Endodermal cell (in vitro differentiated cells): Measurements from ENCODE around the gene RBM28. TPM values are rescaled to one million over a fixed set of nuclear protein-coding genes. Genes with fewer than 3 reads are reported as not detected.
A peak's percentile ranks its signal among the peaks of the same experiment; 100 is the strongest.

Experiments used
- DNase-seq: peaks from one replicate; pipeline ENCODE4 v3.0.0-alpha.2; 2017
- H3K27ac ChIP-seq: 2 replicates; pipeline ENCODE4 v1.5.1; 2013; ENCODE audit warnings: mild to moderate bottlenecking, low read depth, low read length, moderate library complexity
- H3K27me3 ChIP-seq: 2 replicates; pipeline ENCODE4 v1.6.1; 2013; ENCODE audit warnings: mild to moderate bottlenecking, low read length, moderate library complexity; ENCODE audit not compliant: insufficient read depth, control insufficient read depth, poor library complexity, severe bottlenecking
- H3K36me3 ChIP-seq: 2 replicates; pipeline ENCODE4 v1.7.0; 2013; ENCODE audit warnings: mild to moderate bottlenecking, low read length, moderate library complexity; ENCODE audit not compliant: control insufficient read depth, insufficient read depth
- H3K4me1 ChIP-seq: one replicate; pipeline ENCODE4 v1.7.0; 2013; ENCODE audit warnings: low read length; ENCODE audit not compliant: control insufficient read depth, insufficient read depth
- H3K4me3 ChIP-seq: 2 replicates; pipeline ENCODE4 v1.5.1; 2013; ENCODE audit warnings: mild to moderate bottlenecking, low read length, moderate library complexity
- H3K9ac ChIP-seq: 2 replicates; pipeline ENCODE4 v1.6.1; 2013; ENCODE audit warnings: mild to moderate bottlenecking, low read length, moderate library complexity; ENCODE audit not compliant: poor library complexity, severe bottlenecking; ENCODE audit errors: extremely low read depth
- H3K9me3 ChIP-seq: 2 replicates; pipeline ENCODE4 v1.6.1; 2013; ENCODE audit warnings: mild to moderate bottlenecking, low read length, moderate library complexity; ENCODE audit not compliant: control insufficient read depth
- H3K27ac Mint-ChIP-seq: 2 replicates; pipeline ENCODE4 v1.8.0; 2020; ENCODE audit warnings: mixed read lengths
- H3K27me3 Mint-ChIP-seq: 2 replicates; pipeline ENCODE4 v1.8.0; 2021; ENCODE audit warnings: mild to moderate bottlenecking, mixed read lengths; ENCODE audit not compliant: insufficient read depth
- H3K36me3 Mint-ChIP-seq: 2 replicates; pipeline ENCODE4 v1.8.0; 2020; ENCODE audit warnings: low read depth, mixed read lengths
- H3K4me1 Mint-ChIP-seq: 2 replicates; pipeline ENCODE4 v1.8.0; 2020; ENCODE audit warnings: mixed read lengths
- H3K4me3 Mint-ChIP-seq: 2 replicates; pipeline ENCODE4 v1.8.0; 2020; ENCODE audit warnings: mild to moderate bottlenecking, moderate library complexity, mixed read lengths
- H3K9me3 Mint-ChIP-seq: 2 replicates; pipeline ENCODE4 v1.8.0; 2020; ENCODE audit warnings: mild to moderate bottlenecking, mixed read lengths
- WGBS, 2 experiments: methylation state at CpG; one replicate each; pipeline versions ENCODE4 v1.1.5 to v1.1.7; 2013; ENCODE audit warnings: missing lambda C conversion rate in 2 of 2, mixed read lengths in 1 of 2; ENCODE audit not compliant: insufficient coverage in 1 of 2, insufficient read length in 1 of 2; 5-methylcytosine and 5-hydroxymethylcytosine counted together
- total RNA-seq, 2 donors: library from RNA; stranded (reverse); fragmentation: NEBNext Ultra II Directional in 1 of 2; extraction: Animal tissue kit (Norgen Biotek cat#: 25700) in 1 of 2; gene quantifications; 2 replicates in 1 of 2; 3 replicates in 1 of 2; pipeline ENCODE4 v1.2.1, GENCODE V29; 2021
- TF ChIP-seq, protein P1 (sequence below): fragments of 200-600 bp; sonication (generic); conservative IDR thresholded peaks from 2 replicates; pipeline ENCODE4 v1.5.0; 2021; ENCODE audit warnings: antibody characterized with exemption, mild to moderate bottlenecking

The RBM28 gene
- total RNA-seq, 2 donors from 2014 or later = 60.1 to 60.9 TPM

DNA sequence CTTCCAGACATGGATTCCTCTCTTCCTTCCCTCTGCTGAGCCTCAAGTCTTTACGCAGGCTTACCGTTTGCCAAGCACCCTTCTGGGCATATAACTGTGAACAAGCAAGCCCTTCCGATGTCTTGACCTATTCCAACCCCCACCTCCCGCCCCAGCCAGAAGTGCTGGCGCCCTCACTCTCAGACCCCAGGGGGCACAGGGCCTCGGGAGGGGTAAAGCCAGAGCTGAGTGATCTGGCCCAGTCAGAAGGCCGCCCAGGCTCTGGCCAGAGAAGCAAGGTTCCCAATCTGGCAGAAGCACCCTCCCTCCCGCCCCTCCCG lies 16.6 kb upstream of the RBM28 start:
- DNase-seq = no peak
- H3K36me3 ChIP-seq = no peaks in the 10 kb centered on the region
- peak overlapping the region; percentile 74 for H3K4me3 ChIP-seq
- Mint-ChIP-seq H3K36me3 (no peaks in the 10 kb centered on the region), H3K27me3 (peaks cover 94% of the 10 kb centered on the region), H3K27ac (no peak overlapping the region), H3K9me3 (no peaks in the 10 kb centered on the region), H3K4me1 (no peaks in the 10 kb centered on the region), H3K4me3 (peak overlapping the region; percentile 54)
- WGBS, 2 experiments = 30% methylated on average over 9 of the region's 9 CpGs; no CpG with 5 or more reads in 1 of the 2 experiments
- H3K27ac ChIP-seq = no peak overlapping the region
- no peaks in the 10 kb centered on the region for H3K9me3 ChIP-seq
- H3K4me1 ChIP-seq = no peaks in the 10 kb centered on the region
- H3K27me3 ChIP-seq = peaks cover 92% of the 10 kb centered on the region
- no peak overlapping the region for H3K9ac ChIP-seq
- TF ChIP-seq, protein P1, sequence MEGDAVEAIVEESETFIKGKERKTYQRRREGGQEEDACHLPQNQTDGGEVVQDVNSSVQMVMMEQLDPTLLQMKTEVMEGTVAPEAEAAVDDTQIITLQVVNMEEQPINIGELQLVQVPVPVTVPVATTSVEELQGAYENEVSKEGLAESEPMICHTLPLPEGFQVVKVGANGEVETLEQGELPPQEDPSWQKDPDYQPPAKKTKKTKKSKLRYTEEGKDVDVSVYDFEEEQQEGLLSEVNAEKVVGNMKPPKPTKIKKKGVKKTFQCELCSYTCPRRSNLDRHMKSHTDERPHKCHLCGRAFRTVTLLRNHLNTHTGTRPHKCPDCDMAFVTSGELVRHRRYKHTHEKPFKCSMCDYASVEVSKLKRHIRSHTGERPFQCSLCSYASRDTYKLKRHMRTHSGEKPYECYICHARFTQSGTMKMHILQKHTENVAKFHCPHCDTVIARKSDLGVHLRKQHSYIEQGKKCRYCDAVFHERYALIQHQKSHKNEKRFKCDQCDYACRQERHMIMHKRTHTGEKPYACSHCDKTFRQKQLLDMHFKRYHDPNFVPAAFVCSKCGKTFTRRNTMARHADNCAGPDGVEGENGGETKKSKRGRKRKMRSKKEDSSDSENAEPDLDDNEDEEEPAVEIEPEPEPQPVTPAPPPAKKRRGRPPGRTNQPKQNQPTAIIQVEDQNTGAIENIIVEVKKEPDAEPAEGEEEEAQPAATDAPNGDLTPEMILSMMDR = no peak

DNA sequence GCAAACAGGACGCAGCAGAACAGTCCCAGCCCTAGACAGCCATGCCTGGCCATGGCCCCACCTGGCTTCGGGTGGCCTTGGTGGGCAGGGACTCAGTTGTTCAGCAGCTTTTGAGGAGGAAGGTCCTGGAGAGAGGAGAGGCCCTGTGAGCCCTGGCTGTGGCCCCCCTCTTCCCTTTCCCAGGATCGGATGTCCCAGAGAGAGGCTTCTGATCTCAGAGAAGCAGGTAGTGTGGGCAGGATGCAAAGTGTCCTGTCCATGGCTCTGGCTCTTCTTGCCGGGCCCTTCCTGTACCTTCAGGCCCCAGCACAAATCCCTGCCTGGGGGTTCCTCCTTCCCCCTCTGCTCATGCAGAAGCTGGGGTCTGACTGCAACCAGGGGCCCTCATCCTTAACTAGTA lies 16.2 kb upstream of the RBM28 start:
- Histone ChIP-seq H3K27me3 (peaks cover 91% of the 10 kb centered on the region), H3K9ac (no peak overlapping the region), H3K4me3 (no peak overlapping the region), H3K27ac (no peak overlapping the region), H3K9me3 (no peaks in the 10 kb centered on the region), H3K4me1 (no peaks in the 10 kb centered on the region), H3K36me3 (no peaks in the 10 kb centered on the region)
- 83 to 89% methylated on average over 1 to 4 of the region's 4 CpGs for WGBS, 2 experiments
- Mint-ChIP-seq H3K4me1 (no peaks in the 10 kb centered on the region), H3K27ac (no peak overlapping the region), H3K9me3 (no peaks in the 10 kb centered on the region), H3K4me3 (peak overlapping the region; percentile 54), H3K36me3 (no peaks in the 10 kb centered on the region), H3K27me3 (peaks cover 94% of the 10 kb centered on the region)
- TF ChIP-seq, protein P1 = no peak
- no peak for DNase-seq

DNA sequence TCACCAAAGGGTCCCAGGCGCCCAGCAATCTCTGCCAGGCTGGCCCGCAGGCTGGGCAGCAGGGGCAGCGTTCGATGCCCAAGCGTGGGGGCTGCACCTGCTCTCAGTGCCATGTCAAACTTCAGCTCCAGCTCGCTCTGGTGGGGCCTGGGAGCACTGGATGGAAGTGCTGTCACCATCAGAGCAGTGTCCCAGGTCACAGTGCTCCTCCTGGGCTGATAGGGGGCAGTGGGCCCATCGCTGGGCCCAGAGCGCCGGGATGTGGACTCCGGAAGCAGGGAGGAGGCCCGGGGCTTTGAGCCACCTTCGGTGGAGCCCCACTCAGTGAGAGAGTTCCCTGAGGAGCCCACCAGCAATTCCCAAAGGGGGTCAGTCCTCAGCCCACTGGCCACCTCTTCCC lies 15.6 kb upstream of the RBM28 start:
- Mint-ChIP-seq H3K36me3 (no peaks in the 10 kb centered on the region), H3K4me3 (no peak overlapping the region), H3K4me1 (no peaks in the 10 kb centered on the region), H3K27ac (no peak overlapping the region), H3K9me3 (no peaks in the 10 kb centered on the region), H3K27me3 (peaks cover 94% of the 10 kb centered on the region)
- peaks cover 91% of the 10 kb centered on the region for H3K27me3 ChIP-seq
- 92 to 96% methylated on average over 6 to 12 of the region's 12 CpGs for WGBS, 2 experiments
- H3K36me3 ChIP-seq = no peaks in the 10 kb centered on the region
- no peak overlapping the region for H3K4me3 ChIP-seq
- H3K9ac ChIP-seq = no peak overlapping the region
- DNase-seq = no peak
- H3K27ac ChIP-seq = no peak overlapping the region
- TF ChIP-seq, protein P1 = no peak
- no peaks in the 10 kb centered on the region for H3K4me1 ChIP-seq
- H3K9me3 ChIP-seq = no peaks in the 10 kb centered on the region
